GM18867 (cell line): ENCODE measurements around the gene FIZ1.
"Not testable (repeated sequence)": the region's sequence is repeated elsewhere in the genome, so short reads cannot be mapped to it uniquely, and the experiment has no call there.

ENCODE experiments used
- ATAC-seq: cut with Tn5 transposase; IDR thresholded peaks from one replicate; pipeline ENCODE4 v1.9.1; 2021; ENCODE audit warnings: mild to moderate bottlenecking, moderate library complexity; ENCODE audit not compliant: unreplicated experiment

FIZ1 gene

GRCh38 chr19:55596304-55596703, 3.0 kb downstream of the FIZ1 start:
- no peak for ATAC-seq

DNA sequence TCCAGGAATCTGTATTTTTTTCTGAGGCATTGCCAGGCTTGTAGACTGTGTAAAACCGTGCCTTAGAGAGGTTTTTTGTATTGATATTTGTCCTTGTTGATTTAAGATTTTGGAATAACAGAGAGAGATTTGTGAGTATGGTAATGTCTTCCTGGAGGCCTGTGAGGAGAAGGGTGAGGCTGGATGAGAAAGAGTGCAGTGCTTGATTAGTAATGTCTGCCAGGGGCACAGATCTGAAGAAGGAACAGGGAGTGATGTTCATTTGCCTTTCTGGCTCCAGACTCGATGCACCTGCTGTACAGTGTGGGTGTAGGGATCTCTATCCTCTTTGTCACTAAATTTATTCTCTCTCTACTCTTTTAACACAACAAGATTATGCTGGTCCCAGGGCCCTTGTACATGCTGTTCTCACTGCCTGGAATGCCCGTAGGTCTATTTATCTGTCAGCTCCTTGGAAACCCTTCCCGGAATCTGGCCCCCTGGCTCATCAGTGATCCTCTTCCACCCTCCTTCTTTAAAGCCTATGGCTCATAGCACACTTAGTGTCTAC, 4.2 kb downstream of the FIZ1 start:
- ATAC-seq, result no peak

DNA sequence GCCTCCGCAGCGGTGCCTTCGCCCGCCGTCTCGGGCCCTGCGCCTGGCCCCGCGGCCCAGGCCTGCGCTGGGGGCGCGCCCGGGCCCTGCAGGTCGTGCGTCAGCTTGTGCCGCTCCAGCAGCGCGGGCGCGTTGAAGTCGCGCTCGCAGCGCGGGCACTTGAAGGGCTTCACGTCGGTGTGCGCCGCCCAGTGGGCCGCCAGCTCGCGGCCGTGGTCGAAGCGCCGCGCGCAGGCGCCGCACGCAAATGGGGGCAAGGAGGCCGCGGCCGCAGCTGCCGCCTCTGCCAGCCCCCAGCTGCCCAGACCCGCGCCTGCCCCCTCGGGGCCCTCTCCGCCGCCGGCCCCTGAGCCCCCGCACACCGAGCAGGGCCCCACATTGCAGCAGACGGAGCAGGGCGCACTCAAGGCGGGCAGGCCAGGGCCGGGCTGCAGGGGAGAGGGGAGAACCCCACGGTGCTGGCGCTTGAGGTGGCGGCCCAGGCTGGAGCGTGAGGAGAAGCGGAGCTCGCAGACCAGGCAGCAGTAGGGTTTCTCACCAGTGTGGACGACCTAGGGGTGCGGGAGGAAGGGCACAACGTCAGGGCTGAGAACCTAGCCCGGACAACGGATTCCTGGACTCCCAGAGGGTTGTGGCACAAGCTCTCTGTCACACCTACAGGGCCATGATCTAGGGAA, 6.1 kb downstream of the FIZ1 start:
- no peak for ATAC-seq

DNA sequence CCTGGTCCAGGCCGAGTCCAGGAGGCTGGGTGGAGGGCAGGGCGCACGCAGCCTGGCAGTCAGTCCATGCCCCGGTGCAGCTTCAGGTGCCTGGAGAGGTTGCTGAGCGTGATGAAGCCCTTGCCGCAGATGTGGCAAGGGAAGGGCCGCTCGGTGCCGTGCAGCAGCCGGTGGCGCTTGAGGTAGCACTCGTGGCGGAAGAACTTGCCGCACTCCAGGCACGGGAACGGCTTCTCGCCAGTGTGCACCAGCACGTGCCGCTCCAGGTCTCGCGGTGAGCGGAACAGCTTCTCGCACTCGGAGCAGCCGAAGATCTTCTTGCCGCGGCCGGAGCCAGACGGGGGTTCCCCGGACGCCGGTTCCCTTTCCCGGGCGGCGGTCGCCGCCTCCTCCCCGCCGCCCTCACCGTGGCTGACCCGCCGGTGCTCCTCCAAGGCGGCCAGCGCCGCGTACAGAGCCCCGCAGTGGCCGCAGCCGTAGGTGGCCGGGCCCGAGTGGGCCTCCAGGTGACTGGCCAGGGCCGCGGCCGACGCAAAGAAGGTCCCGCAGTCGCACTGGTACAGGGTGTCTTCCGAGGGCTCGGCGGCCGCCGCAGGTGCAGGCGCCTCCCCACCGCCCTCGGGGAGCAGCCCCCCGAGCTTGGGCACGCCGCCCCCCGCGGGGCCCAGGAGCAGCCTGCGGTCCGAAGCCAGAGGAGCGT, 6.8 kb downstream of the FIZ1 start:
- ATAC-seq, result no peak

DNA sequence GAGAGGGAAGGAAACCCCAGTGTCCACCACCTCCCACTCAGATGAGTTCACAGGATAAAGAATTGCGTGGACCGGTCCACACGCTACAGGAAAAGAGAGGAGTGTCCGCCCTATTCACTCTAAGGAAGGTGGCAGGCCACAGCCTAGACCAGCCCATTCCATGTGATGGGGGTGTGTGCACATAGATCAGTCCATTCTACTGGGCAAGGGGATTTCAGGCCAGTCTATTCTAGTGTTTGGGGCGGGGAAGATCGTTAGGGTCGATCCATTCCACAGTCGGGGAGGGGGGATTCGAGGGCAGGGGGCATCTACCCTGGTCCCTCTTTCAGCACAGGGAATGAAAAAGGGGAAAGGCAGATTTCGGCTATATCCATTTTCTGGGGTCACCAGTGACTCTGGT, 7.8 kb downstream of the FIZ1 start:
- ATAC-seq, result no peak

DNA sequence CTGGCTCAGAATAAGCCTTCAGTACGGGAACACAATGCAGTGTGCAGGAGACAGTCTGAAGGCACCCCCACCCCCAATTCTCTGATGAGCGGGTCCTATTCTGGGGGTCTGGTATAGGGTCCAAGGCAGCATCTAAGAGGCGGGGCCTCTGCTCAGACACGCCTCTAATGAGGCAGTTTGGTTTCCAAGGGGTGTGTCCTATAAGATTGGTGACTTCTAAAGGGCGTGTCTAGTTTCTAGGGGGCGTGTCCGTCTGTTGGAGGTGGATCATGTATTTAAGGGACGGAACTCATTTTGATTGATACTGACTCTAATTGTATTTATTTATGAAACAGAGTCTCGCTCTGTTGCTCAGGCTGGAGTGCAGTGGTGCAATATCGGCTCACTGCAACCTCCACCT, 8.7 kb downstream of the FIZ1 start:
- ATAC-seq, result no peak

- no peak for ATAC-seq
Measured at GRCh38 chr19:55590109-55590508, 9.2 kb downstream of the FIZ1 start.

- ATAC-seq, result no peak
Measured at GRCh38 chr19:55588738-55589137, 10.6 kb downstream of the FIZ1 start.

DNA sequence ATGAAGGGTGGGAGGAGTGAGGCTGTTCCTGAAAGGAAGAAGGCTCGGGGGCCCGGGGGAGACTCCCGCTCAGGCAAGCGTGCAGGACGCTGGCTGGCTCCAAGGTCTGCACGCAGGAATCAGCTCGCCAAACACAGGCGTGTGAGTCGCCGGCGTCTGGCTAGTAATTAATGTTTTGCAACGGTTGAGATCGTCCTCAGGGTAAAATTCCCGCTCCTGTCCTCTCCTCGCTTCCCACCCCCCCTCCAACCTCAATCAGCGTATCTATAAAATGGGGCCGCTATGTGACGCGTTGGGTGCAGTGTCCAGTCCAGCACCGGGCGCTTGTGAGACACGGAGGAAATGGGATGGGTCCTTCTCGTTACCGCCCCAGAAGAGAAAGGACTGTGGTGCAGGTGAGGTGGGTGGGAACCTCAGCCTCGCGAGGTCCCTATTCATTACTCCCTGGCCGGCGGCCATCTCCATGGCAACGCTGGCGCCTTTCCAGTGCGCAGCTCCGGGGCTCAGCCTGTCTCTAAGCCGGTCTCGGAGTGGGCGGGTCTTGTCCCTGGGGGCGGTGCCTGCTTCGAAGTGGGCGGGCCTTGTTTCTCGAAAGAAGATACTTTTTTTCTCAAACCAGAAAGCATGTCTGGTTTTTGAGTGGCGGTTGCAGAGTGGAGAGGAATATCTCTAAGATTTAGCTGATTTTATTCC, 12.2 kb downstream of the FIZ1 start:
- ATAC-seq, result peak; percentile 82

GRCh38 chr19:55585658-55586339, 13.5 kb downstream of the FIZ1 start:
- no peak for ATAC-seq

GRCh38 chr19:55584871-55585270, 14.4 kb downstream of the FIZ1 start:
- ATAC-seq, result no peak

DNA sequence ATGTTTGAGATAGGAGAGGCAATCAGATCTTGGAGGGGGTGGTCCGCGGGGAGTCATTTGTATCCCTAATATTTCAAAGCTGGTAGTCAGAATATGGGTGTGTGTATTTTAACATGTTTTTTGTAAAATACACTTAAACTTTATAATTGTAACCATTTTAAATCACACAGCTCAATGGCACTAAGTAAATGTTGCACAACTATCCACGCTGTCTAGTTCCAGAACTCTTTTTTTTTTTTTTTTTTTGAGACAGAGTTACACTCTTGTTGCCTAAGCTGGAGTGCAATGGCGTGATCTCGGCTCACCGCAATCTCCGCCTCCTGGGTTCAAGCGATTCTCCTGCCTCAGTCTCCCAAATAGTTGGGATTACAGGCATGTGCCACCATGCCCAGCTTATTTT, 15.4 kb downstream of the FIZ1 start:
- not testable (repeated sequence) for ATAC-seq

DNA sequence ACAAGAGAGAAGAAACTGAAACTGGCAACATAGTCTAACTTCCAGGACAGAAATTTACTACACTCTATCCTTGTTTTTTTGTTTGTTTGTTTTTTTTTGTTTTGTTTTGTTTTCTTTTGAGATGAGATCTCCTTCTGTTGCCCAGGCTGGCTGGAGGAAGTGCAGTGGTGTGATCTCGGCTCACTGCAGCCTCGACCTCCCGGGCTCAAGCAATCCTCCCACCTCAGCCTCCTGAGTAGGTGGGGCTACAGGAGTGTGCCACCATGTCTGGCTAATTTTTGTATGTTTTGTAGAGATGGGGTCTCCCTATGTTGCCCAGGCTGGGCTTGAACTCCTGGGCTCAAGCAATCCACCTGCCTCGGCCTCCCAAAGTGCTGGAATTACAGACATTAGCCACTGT, 17.0 kb downstream of the FIZ1 start:
- not testable (repeated sequence) for ATAC-seq

- ATAC-seq, result no peak
Measured at GRCh38 chr19:55581823-55582223, 17.5 kb downstream of the FIZ1 start.

DNA sequence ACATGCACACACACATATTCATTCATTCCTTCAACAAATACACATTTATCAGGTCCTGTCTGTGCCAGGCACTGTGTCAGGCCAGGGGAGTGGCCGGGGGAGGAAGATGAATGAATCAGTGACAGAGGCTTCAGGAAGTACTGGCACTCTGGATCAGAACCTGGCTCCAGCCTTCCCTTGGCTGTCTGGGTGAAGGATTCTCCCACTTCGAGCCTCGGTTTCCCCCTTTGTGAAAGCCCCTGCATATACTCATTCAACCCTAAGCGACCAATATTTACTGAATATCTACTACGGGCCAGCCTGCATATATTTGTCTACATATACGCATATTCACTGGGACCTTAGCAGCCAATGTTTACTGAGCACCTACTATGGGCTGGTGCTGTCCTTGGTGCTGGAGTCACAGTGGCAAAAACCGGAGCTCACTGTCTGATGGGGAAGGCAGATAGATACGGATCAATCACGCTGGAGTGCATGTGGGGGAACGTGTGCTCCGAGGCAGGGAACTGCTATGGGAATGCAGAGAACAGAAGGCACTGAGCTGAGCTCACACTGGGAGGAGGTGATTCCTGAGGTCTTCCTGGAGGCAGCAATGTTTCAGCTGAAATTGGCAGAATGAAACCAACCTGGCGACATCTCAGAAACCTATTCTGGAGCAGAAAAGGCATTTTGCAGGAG, 18.0 kb downstream of the FIZ1 start:
- no peak for ATAC-seq

- ATAC-seq, result no peak
Measured at GRCh38 chr19:55580628-55581144, 18.6 kb downstream of the FIZ1 start, which contains the start of gene ZNF579. TSS of gene ZNF579 (minus strand) at chr19:55580848. CDS start at chr19:55579639, 1,209 bp downstream.

DNA sequence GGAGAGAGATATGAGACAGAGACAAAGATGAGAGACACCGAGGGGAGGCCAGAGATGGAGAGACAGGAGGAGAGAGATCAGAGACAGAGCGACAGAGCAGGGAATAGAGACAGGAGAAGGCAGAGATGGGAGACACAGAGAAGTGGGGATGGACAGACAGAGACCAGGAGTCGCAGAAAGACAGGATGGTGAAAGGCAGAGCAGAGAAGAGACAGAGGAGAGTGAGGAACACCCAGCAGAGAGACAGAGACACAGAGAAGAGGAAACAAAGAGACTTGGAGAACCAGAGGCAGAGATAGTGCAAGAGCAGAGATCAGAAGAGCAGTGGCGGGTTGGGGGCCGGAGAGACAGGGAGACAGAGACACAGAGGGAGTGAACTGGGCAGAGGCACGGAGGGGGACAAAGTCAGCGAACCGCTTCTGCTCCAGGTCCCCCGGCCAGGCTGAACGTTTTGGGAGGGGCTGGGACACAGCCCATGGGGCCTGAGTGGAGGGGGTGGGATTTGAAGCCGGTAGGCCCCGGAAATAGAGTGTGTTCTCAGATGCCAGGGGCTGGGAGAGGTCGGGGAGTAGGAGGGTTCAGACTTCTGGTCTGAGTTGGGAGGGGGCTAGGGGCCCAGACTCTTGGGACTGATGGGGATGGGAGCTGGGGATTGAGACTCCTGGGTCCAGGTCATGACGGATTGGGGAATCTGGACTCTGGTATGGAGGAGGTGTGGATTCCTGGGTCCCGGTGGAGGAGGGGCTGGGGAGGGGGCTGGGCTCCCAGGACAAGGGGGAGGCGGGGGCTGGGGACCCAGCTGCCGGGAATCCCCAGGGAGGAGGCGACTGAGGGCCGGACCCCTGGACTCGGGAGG, 19.3 kb downstream of the FIZ1 start:
- no peak for ATAC-seq

GRCh38 chr19:55578761-55579747, 20.3 kb downstream of the FIZ1 start:
- ATAC-seq, result no peak
